IPS-18c (cell line): Measurements from ENCODE around the gene AMZ1.

Experiments
- H3K4me3 ChIP-seq: 2 replicates; pipeline ENCODE4 v1.7.0; 2013; ENCODE audit warnings: low read depth, mild to moderate bottlenecking, low read length, moderate library complexity; ENCODE audit not compliant: insufficient read depth
- H3K9me3 ChIP-seq: one replicate; pipeline ENCODE4 v1.6.1; 2013; ENCODE audit warnings: mild to moderate bottlenecking, low read length, moderate library complexity; ENCODE audit not compliant: control insufficient read depth, insufficient read depth

Gene AMZ1

GRCh38 chr7:2649139-2649838, 38.7 kb upstream of the AMZ1 start:
- no peak overlapping the region for H3K4me3 ChIP-seq

GRCh38 chr7:2649991-2650390, 38.0 kb upstream of the AMZ1 start:
- no peak overlapping the region for H3K4me3 ChIP-seq
- H3K9me3 ChIP-seq: no peaks in the 10 kb centered on the region

More at GRCh38 chr7:2649139-2649838, 38.7 kb upstream of the AMZ1 start:
- H3K9me3 ChIP-seq: no peaks in the 10 kb centered on the region

DNA sequence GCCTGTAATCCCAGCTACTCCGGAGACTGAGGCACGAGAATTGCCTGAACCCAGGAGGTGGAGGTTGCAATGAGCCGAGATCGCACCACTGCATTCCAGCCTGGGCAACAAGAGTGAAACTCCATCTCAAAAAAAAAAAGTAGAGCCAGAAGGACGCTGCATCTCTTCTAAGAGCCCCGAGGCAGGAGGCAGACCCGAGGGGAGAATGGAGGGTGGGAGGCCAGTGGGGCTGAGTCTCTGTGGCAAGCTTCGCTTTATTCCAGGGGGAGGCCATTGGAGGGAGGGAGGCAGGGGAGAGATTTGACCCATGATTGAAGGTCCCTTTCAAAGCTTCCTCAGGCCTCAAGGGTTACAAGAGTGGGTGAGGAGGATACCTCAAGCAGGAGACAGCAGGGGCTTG, 37.6 kb upstream of the AMZ1 start:
- H3K4me3 ChIP-seq: no peak overlapping the region
- H3K9me3 ChIP-seq: no peaks in the 10 kb centered on the region

DNA sequence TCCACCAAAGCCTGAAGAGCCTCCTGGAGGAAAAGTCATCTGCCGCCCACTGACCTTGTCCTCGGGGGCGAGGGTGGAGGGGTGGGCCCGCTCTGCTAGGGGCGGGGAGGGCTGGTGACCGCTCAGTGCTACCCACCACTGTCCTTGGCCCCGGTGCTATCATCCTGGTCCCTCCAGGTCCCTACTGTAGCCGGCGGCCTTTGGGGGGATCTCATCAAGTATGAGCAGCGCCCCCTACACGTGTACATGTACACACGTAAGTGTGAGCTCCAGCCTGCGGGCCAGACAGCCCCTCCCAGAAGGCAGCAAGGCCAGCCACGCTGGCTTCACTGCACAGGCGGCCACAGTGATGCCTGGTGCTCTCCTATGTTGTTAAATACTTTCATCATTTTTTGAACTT, 36.7 kb upstream of the AMZ1 start:
- no peak overlapping the region for H3K4me3 ChIP-seq
- H3K9me3 ChIP-seq: no peaks in the 10 kb centered on the region

DNA sequence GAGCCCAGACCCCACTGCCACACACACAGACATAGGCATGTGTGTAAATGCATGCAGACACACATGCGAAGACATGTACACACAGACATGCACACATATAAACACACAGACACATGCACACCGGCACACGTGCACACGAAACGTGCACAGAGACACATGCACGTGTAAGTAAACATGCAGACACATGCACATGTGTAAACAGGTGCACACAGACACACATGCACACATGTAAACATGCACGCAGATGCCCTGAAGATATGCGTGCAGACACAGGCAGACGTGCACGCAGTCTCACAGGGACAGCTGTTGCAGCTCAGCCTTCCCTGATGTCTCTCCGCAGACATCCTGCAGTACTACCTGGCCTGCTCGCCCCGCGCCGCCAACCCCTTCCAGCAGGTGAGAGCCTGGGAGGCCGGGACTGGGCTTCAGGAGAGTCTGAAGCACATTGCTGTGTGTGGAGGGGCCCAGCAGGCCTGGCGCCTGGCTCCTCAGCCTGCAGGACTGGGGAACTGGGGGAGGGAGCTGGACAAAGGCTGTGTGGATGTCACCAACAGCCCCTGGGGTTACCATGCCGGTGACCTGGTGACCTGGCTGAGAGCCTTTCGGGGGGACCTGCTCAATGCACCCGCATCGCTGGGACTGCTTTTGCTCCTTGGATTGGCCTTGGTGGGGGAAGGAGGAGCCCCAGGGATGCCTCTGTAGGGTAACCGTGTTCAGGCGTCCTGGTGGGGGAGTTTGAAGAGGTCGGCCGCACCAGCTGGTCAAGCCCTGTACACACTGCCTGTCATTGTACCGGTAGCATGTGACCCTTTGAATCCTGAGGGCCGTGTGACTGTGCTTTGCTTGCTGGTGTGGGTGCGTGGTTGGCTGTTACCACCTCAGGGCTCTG, 35.9 kb upstream of the AMZ1 start:
- no peaks in the 10 kb centered on the region for H3K9me3 ChIP-seq
- H3K4me3 ChIP-seq: no peak overlapping the region

- no peaks in the 10 kb centered on the region for H3K9me3 ChIP-seq
- no peak overlapping the region for H3K4me3 ChIP-seq
These were observed 35.3 kb upstream of the AMZ1 start for GRCh38 chr7:2652736-2653060.

DNA sequence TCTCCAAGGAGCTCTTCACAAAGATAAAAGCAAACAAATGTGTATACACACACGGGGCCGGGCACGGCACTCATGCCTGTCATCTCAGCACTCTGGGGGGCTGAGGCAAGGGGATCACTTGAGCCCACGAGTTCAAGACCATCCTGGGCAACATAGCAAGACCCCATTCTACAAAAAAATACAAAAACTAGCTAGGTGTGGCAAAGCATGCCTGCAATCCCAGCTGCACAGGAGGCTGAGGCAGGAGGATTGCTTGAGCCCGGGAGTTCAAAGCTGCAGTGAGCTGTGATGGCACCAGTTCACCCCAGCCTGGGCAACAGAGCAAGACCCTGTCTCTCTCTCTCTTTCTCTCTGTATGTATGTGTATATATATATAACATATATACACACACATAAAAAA, 33.9 kb upstream of the AMZ1 start:
- Histone ChIP-seq H3K4me3 (no peak overlapping the region), H3K9me3 (no peaks in the 10 kb centered on the region)

GRCh38 chr7:2655870-2656614, 32.0 kb upstream of the AMZ1 start:
- Histone ChIP-seq H3K4me3 (no peak overlapping the region), H3K9me3 (no peaks in the 10 kb centered on the region)

GRCh38 chr7:2657208-2657607, 30.8 kb upstream of the AMZ1 start:
- Histone ChIP-seq H3K4me3 (no peak overlapping the region), H3K9me3 (no peaks in the 10 kb centered on the region)

DNA sequence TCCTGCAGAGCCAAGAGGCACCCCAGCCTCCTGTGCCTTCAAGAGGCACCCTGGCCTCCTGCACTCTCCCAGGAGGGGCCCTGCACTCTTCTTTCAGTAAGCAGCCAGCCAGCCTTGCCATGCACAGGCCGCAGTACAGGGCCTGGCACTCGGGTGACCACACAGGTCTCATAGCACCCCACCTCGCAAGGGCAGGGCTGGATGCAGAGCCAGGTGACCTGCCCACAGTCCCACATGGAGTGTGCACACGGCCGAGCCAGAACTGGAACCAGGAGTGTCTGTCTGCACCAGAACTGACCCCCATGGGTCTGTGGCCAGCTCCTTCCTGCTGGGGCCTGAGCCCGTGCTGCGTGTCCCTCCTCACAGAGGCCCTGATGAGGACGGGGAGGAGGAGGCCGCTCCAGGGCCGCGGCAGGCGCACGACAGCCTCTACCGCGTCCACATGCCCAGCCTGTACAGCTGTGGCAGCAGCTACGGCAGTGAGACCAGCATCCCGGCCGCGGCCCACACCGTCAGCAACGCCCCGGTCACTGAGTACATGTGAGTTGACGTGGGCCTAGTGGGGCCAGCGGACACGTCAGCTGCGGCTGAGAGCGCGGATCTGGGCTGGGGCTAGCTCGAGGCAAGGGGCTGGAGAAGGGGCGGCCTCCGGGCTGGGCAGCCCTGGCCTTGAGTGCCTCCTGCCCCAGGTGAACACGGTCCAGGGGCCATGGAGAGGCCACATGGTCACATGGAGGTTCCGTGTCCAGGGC, 29.9 kb upstream of the AMZ1 start:
- no peaks in the 10 kb centered on the region for H3K9me3 ChIP-seq
- no peak overlapping the region for H3K4me3 ChIP-seq

DNA sequence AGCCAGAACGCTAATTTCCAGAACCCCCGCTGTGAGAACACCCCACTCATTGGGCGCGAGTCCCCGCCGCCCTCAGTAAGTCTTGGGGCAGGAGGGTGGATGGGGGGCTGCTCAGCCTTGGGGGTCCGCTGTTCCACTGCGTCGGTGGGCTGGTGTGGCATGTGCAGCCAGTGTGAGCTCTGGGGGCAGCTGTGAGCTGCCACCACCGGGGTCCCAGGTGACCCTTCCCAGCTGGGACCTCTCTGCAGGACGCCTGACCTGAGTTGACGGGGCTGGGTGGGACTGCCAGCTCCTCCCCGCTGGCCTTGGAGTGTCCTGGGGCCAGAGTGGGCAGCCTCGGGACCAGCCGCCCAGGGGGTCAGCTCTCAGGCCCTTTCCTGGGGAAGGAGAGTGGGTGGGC, 29.1 kb upstream of the AMZ1 start:
- Histone ChIP-seq H3K9me3 (no peaks in the 10 kb centered on the region), H3K4me3 (no peak overlapping the region)

DNA sequence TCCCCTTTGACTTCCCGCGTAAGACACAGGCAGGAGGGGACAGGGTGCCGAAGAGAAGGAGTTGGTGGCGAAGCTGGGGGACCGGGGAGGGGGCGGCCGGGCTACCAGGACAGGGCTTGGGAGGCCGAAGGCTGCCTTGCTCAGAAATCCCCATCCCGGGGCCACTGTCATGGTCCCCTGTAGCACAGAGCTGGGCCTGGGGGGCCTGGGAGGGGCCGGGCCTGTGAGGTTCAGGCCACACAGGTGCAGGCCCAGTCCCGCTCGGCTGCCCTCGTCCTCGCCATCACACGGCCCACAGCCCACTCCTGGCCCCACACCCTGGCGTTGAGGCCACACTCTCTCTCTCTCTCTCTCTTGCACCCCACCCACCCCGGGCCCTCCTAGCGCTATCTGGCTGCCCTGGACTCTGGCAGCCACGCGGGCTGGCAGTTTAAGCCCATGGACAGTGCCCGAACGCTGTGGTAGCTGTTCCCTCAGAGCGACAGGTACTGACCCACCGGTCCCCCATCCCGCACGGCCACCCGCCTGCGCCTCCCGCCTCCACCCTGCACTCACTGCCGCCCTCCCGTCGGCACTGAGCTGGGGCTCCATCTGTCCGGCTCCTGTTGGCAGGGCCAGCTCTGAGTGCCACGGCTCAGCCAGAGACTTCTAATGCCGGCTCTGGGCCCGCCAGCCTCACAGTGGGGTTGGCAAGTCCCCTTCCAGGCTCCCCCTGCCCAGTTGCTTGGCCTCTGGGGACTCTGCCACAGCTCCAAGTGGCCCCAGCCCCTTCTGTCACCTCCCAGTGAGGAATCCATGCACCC, 28.2 kb upstream of the AMZ1 start:
- Histone ChIP-seq H3K4me3 (no peak overlapping the region), H3K9me3 (no peaks in the 10 kb centered on the region)

DNA sequence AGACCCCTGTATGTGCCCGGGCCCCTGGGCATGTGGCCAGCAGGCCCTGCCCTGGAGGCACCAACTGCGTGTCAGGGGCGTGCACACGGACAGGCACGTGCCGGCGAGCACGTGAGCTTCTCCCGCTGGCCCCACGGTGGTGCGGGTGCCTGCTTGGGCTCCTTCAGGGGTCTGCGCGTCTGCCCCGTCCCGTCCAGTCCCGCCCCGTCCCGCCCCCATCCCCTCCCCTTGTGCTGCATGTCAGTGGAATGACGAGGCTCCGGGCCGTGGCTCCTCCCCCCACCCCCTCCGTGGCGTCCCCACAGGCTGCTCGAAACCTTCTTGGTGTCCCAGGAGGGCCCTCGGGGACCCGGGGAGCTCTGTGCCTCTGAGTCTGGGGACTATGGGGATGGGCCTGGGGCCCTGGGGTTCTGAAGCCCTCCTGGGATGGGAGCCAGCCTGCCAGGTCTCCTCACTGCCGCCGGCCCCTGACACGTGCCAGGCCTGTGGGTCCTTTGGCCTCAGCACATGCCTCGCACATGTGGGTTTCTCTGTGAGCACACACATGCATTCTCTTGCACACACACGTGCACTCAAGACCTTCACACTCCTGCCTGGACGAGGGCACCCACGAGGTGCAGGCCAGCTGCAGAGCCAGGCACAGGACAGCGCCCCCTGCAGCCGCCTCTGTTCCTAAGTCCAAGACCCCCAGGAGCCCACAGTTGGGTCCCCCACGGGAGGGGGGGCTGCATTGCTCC, 27.5 kb upstream of the AMZ1 start:
- H3K9me3 ChIP-seq: no peaks in the 10 kb centered on the region
- no peak overlapping the region for H3K4me3 ChIP-seq

GRCh38 chr7:2661096-2661449, 26.9 kb upstream of the AMZ1 start:
- Histone ChIP-seq H3K9me3 (no peaks in the 10 kb centered on the region), H3K4me3 (no peak overlapping the region)

GRCh38 chr7:2661602-2662272, 26.3 kb upstream of the AMZ1 start:
- no peak overlapping the region for H3K4me3 ChIP-seq

More at GRCh38 chr7:2661602-2662272, 26.3 kb upstream of the AMZ1 start:
- H3K9me3 ChIP-seq: no peaks in the 10 kb centered on the region
